Heart right ventricle (tissue), 16 donors: Measurements from ENCODE around the gene SRD5A3. TPM values are rescaled to one million over a fixed set of nuclear protein-coding genes. Genes with fewer than 3 reads are reported as not detected.

ENCODE experiments used
- ATAC-seq, 8 donors: fragments of 200-7000 bp; cut with Tn5 transposase; one replicate each; pipeline ENCODE4 v1.9.1; 2020; ENCODE audit warnings: mild to moderate bottlenecking in 8 of 8, moderate library complexity in 8 of 8, moderate number of reproducible peaks in 1 of 8
- DNase-seq, 2 donors: peaks; one replicate each; pipeline ENCODE4 v3.0.0-alpha.2; 2020
- H3K27ac ChIP-seq, 10 donors: fragments of 200-600 bp; sonication (generic) in 2 of 10; one replicate each; pipeline versions ENCODE4 v1.5.0 to v1.8.0; 2020 to 2022; ENCODE audit warnings: mild to moderate bottlenecking in 3 of 10
- H3K27me3 ChIP-seq, 7 donors: fragments of 200-600 bp; one replicate each; pipeline ENCODE4 v1.8.0; 2021 to 2022; ENCODE audit warnings: mild to moderate bottlenecking in 2 of 7
- H3K36me3 ChIP-seq, 9 donors: fragments of 200-600 bp; sonication (generic) in 1 of 9; one replicate each; pipeline versions ENCODE4 v1.5.0 to v1.8.0; 2020 to 2022; ENCODE audit warnings: mild to moderate bottlenecking in 2 of 9
- H3K4me1 ChIP-seq, 9 donors: fragments of 200-600 bp; sonication (generic) in 1 of 9; one replicate each; pipeline versions ENCODE4 v1.5.0 to v1.8.0; 2020 to 2022; ENCODE audit warnings: mild to moderate bottlenecking in 4 of 9
- H3K4me3 ChIP-seq, 10 donors: fragments of 200-600 bp; sonication (generic) in 2 of 10; one replicate each; pipeline versions ENCODE4 v1.5.0 to v1.8.0; 2020 to 2022; ENCODE audit warnings: mild to moderate bottlenecking in 7 of 10, moderate library complexity in 2 of 10
- H3K9me3 ChIP-seq, 11 donors: fragments of 200-600 bp in 10 of 11; sonication (generic) in 2 of 11; one replicate each; pipeline versions ENCODE4 v1.5.0 to v1.8.0; 2013 to 2022; ENCODE audit warnings: mild to moderate bottlenecking in 2 of 11, control low read depth in 1 of 11, moderate library complexity in 1 of 11
- WGBS, 2 donors: extraction: QIAGEN DNeasy Blood & Tissue Kit; methylation state at CpG; one replicate each; pipeline ENCODE4 v1.1.7; 2013; ENCODE audit warnings: inconsistent platforms in 1 of 2; 5-methylcytosine and 5-hydroxymethylcytosine counted together
- intact Hi-C, 10 donors: fragments of 100-400 bp; cut with DNase I; formaldehyde crosslinking; loops; one replicate each; pipeline versions ENCODE4 v1.11.1 to v1.14.2; 2022
- polyA plus RNA-seq, 2 donors: library from polyadenylated mRNA; stranded (reverse); fragments of 200-250 nt; gene quantifications; one replicate each; pipeline ENCODE4 v1.2.3, GENCODE V29; 2013
- total RNA-seq, 10 donors: library from RNA; stranded (reverse); fragmentation: NEBNext Ultra II Directional in 3 of 10; extraction: Animal tissue kit (Norgen Biotek cat#: 25700) in 3 of 10; gene quantifications; one replicate each; pipeline versions ENCODE4 v1.2.1 to v1.2.4, GENCODE V29; 2021 to 2023
- TF ChIP-seq, protein P1 (sequence below), 9 donors: fragments of 200-600 bp; sonication (generic) in 2 of 9; IDR thresholded peaks; one replicate each; pipeline versions ENCODE4 v1.5.0 to v1.8.0; 2021 to 2022; ENCODE audit warnings: antibody characterized with exemption in 9 of 9, mild to moderate bottlenecking in 5 of 9, moderate library complexity in 1 of 9
- donor health status: Arrhythmogenic right ventricular cardiomyopathy.
- donor health status: ischemic (EF 13 %, LVEDD 7.1; RV severe dilation, severe dysfunction).
- donor health status: healthy with polysubstance abuse.
- donor health status: DM: no; HTN: yes; CAD: no.
- donor health status: DM: no; HTN: no; CAD: no.
- donor health status: ischemic (EF 25% LVEDD 6.9; RV normal size, moderate dysfunction).
- donor health status: ischemic (EF 25% LVEDD 5.7; RV mildly dilated, moderate dysfunction).
- donor health status: healthy.
- donor health status: DM: yes; HTN: yes; CAD: no.
- donor health status: Ischemic cardiomyopathy.
- donor health status: ischemic (EF 35%, LVEDD 5.7; RV mildly dilated, moderate dysfunction).
- donor health status: nonischemic (EF 11% LVEDD 7.7; RV severe dilation, severe dysfunction).
- donor health status: DM: yes; HTN: yes; CAD: no.
- donor health status: PGD.
- donor health status: ischemic (EF 29% LVEDD 5.4; RV normal size, mild dysfunction).
- donor health status: nonischemic (EF 23%, LVEDD 6.1; RV moderate dilation, normal function).

The SRD5A3 gene
- total and polyA plus RNA-seq, 12 donors, result 4.4 to 14.6 (median 7.7) TPM

- WGBS, 2 donors, result 55 to 57% methylated on average over 3 of the region's 3 CpGs
- no peak for DNase-seq
- H3K27ac ChIP-seq, result peak overlapping the region in 5 of 10 donors; percentile 26 to 99 (median 97)
These were observed 52.9 kb downstream of the SRD5A3 start for GRCh38 chr4:55398966-55399365.

GRCh38 chr4:55399581-55399980, 53.5 kb downstream of the SRD5A3 start:
- ATAC-seq (no peak), DNase-seq (no peak)
- H3K4me3 ChIP-seq, result peak overlapping the region in 5 of 10 donors; percentile 82 to 97 (median 87)
- H3K27me3 ChIP-seq, result no peaks in the 10 kb centered on the region
- 80 to 86% methylated on average over 1 of the region's 1 CpG for WGBS, 2 donors
- H3K36me3 ChIP-seq, result peaks cover 0 to 56% (median 5%) of the 10 kb centered on the region in 9 donors
- peaks cover 0 to 55% (median 34%) of the 10 kb centered on the region in 9 donors for H3K4me1 ChIP-seq
- peak overlapping the region in 4 of 10 donors; percentile 26 to 99 (median 96) for H3K27ac ChIP-seq
- H3K9me3 ChIP-seq, result no peaks in the 10 kb centered on the region
- intact Hi-C loops, result loop anchor here in 7 of 10 donors (5.0 to 10.0 kb wide), 4 partner anchors 37 to 148 kb away; partner anchors contain the start of genes CLOCK (in 4 of the 7) and SRD5A3 (in 4 of the 7)
- TF ChIP-seq, protein P1, sequence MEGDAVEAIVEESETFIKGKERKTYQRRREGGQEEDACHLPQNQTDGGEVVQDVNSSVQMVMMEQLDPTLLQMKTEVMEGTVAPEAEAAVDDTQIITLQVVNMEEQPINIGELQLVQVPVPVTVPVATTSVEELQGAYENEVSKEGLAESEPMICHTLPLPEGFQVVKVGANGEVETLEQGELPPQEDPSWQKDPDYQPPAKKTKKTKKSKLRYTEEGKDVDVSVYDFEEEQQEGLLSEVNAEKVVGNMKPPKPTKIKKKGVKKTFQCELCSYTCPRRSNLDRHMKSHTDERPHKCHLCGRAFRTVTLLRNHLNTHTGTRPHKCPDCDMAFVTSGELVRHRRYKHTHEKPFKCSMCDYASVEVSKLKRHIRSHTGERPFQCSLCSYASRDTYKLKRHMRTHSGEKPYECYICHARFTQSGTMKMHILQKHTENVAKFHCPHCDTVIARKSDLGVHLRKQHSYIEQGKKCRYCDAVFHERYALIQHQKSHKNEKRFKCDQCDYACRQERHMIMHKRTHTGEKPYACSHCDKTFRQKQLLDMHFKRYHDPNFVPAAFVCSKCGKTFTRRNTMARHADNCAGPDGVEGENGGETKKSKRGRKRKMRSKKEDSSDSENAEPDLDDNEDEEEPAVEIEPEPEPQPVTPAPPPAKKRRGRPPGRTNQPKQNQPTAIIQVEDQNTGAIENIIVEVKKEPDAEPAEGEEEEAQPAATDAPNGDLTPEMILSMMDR (IDR thresholded peaks at IDR 0.05), result no peak

More at GRCh38 chr4:55398966-55399365, 52.9 kb downstream of the SRD5A3 start:
- intact Hi-C loops, result loop anchor here in 7 of 10 donors (5.0 to 10.0 kb wide), 4 partner anchors 37 to 148 kb away; partner anchors contain the start of genes CLOCK (in 4 of the 7) and SRD5A3 (in 4 of the 7)
- Histone ChIP-seq H3K27me3 (no peaks in the 10 kb centered on the region), H3K4me1 (peaks cover 0 to 51% (median 34%) of the 10 kb centered on the region in 9 donors), H3K9me3 (no peaks in the 10 kb centered on the region), H3K4me3 (peak overlapping the region in 7 of 10 donors; percentile 82 to 97 (median 87)), H3K36me3 (peaks cover 0 to 50% (median 0%) of the 10 kb centered on the region in 9 donors)
- TF ChIP-seq, protein P1 (IDR thresholded peaks at IDR 0.05), result no peak
- no peak for ATAC-seq

DNA sequence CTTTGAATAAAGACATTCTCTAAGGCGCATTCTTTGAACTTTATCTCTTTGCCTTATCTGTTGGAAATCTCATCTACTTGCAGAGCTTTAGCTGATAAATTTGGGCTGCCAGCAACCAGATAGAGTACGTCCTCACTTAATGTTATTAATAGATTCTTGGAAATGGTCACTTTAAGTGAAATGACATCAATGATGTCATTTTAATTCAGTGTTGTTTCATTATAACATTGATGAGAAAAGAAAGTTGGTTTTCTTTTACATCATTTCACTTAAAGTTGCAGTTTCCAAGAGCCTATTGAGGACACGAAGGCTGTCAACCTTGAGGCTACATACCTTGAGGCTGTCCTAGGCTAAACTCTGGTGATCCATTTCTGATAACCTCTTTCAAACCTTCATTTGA, 59.0 kb downstream of the SRD5A3 start:
- no peak for DNase-seq
- intact Hi-C loops, result no loop called here
- Histone ChIP-seq H3K4me3 (no peak overlapping the region), H3K27ac (no peak overlapping the region), H3K4me1 (peaks cover 0 to 81% (median 39%) of the 10 kb centered on the region in 9 donors), H3K9me3 (no peaks in the 10 kb centered on the region), H3K27me3 (no peaks in the 10 kb centered on the region), H3K36me3 (peaks cover 0 to 91% (median 5%) of the 10 kb centered on the region in 9 donors)
- WGBS, 2 donors, result 76 to 79% methylated on average over 3 of the region's 3 CpGs
- ATAC-seq, result no peak
- TF ChIP-seq, protein P1 (IDR thresholded peaks at IDR 0.05), result no peak

DNA sequence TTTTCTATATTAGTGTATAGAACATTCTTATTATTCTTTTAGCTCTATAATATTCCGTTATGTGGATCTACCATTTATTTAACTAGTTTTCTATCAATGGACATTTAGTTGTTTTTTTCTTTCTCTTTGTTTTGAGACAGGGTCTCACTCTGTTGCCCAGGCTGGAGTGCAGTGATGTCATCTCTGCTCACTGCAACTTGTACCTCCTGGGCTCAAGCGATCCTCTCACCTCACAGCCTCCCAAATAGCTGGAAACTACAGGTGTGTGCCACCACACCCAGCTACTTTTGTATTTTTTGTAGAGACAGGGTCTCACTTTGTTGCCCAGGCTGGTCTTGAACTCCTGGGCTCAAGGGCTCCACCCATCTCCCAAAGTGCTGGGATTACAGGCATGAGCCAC, 60.5 kb downstream of the SRD5A3 start:
- ATAC-seq (no peak), DNase-seq (no peak)
- TF ChIP-seq, protein P1 (IDR thresholded peaks at IDR 0.05), result no peak
- intact Hi-C loops, result no loop called here
- WGBS, 2 donors, result 97 to 98% methylated on average over 2 of the region's 2 CpGs
- H3K4me3 ChIP-seq, result no peak overlapping the region
- peaks cover 0 to 91% (median 5%) of the 10 kb centered on the region in 9 donors for H3K36me3 ChIP-seq
- H3K9me3 ChIP-seq, result no peaks in the 10 kb centered on the region
- peaks cover 0 to 75% (median 32%) of the 10 kb centered on the region in 9 donors for H3K4me1 ChIP-seq
- H3K27me3 ChIP-seq, result no peaks in the 10 kb centered on the region
- no peak overlapping the region for H3K27ac ChIP-seq
